Fibroblast of lung (primary cell): ENCODE results near the gene ASTN2. TPM values are rescaled to one million over a fixed set of nuclear protein-coding genes. Genes with fewer than 3 reads are reported as not detected.

Experiments used
- DNase-seq, 2 donors: peaks; one replicate each; pipeline versions ENCODE4 v3.0.0 to v3.0.0-alpha.2; 2010; ENCODE audit warnings: low read depth in 2 of 2
- H2AFZ ChIP-seq: 2 replicates; pipeline ENCODE4 v1.5.1; 2012; ENCODE audit warnings: low read length, control low read depth, inconsistent platforms
- H3K27ac ChIP-seq: 2 replicates; pipeline ENCODE4 v1.5.1; 2011; ENCODE audit warnings: low read length, control low read depth; ENCODE audit not compliant: insufficient read depth
- H3K27me3 ChIP-seq: 2 replicates; pipeline ENCODE4 v1.5.1; 2011; ENCODE audit warnings: mild to moderate bottlenecking, low read length; ENCODE audit not compliant: control insufficient read depth, insufficient read depth
- H3K36me3 ChIP-seq: 2 replicates; pipeline ENCODE4 v1.5.1; 2011; ENCODE audit warnings: low read length; ENCODE audit not compliant: control insufficient read depth, insufficient read depth
- H3K4me1 ChIP-seq: 2 replicates; pipeline ENCODE4 v1.5.1; 2011; ENCODE audit warnings: low read length; ENCODE audit not compliant: control insufficient read depth, insufficient read depth; ENCODE audit errors: extremely low read depth
- H3K4me2 ChIP-seq: 2 replicates; pipeline ENCODE4 v1.5.1; 2011; ENCODE audit warnings: low read length, control low read depth; ENCODE audit not compliant: insufficient read depth; ENCODE audit errors: extremely low read depth
- H3K4me3 ChIP-seq, 4 experiments: fragments of 200-600 bp in 1 of 4; sonication (generic) in 1 of 4; replicated peaks in 1 of 4; 2 replicates each; pipeline ENCODE4 v1.5.1; 2011 to 2016; ENCODE audit warnings: low read length in 4 of 4, low read depth in 3 of 4, mild to moderate bottlenecking in 3 of 4, control low read depth in 2 of 4, inconsistent platforms in 1 of 4, mixed read lengths in 1 of 4; ENCODE audit not compliant: insufficient read depth in 1 of 4; ENCODE audit errors: control extremely low read depth in 1 of 4
- H3K79me2 ChIP-seq: 2 replicates; pipeline ENCODE4 v1.5.1; 2012; ENCODE audit warnings: mild to moderate bottlenecking, low read length, inconsistent platforms; ENCODE audit not compliant: control insufficient read depth, insufficient read depth
- H3K9ac ChIP-seq: 2 replicates; pipeline ENCODE4 v1.5.1; 2011; ENCODE audit warnings: mild to moderate bottlenecking, low read length, control low read depth; ENCODE audit not compliant: insufficient read depth
- H3K9me3 ChIP-seq: 2 replicates; pipeline ENCODE4 v1.5.1; 2012; ENCODE audit warnings: low read depth, low read length; ENCODE audit not compliant: control insufficient read depth, insufficient read depth
- H4K20me1 ChIP-seq: 2 replicates; pipeline ENCODE4 v1.5.1; 2011; ENCODE audit warnings: low read length; ENCODE audit not compliant: control insufficient read depth, insufficient read depth; ENCODE audit errors: extremely low read depth
- EZH2 ChIP-seq: IDR thresholded peaks from 2 replicates; pipeline ENCODE4 v1.5.1; 2012; ENCODE audit warnings: low read length, control low read depth, mild to moderate bottlenecking; ENCODE audit errors: missing control alignments
- polyA plus RNA-seq, 2 donors: library from polyadenylated mRNA; depleted of rRNA in 1 of 2; stranded (reverse) in 1 of 2; unstranded in 1 of 2; fragments of >200 nt; gene quantifications; 2 replicates each; pipeline ENCODE4 v1.2.1, GENCODE V29; 2011 to 2012; ENCODE audit warnings: missing spikeins in 1 of 2
- total RNA-seq: library from RNA; depleted of rRNA; stranded (reverse); fragments of >200 nt; gene quantifications from 2 replicates; pipeline ENCODE4 v1.2.1, GENCODE V29; 2014
- TF ChIP-seq, protein P1 (sequence below), 2 donors: IDR thresholded peaks in 1 of 2; conservative IDR thresholded peaks in 1 of 2; 1 replicate in 1 of 2; 2 replicates in 1 of 2; pipeline ENCODE4 v1.5.1; 2011 to 2012; ENCODE audit warnings: low read length in 2 of 2, control low read depth in 1 of 2, inconsistent platforms in 1 of 2, low read depth in 1 of 2, mild to moderate bottlenecking in 1 of 2

The ASTN2 gene
- total and polyA plus RNA-seq, 2 donors (not counting 1 experiment from before 2014, with no cell fraction given) = 2.2 to 19.2 TPM

DNA sequence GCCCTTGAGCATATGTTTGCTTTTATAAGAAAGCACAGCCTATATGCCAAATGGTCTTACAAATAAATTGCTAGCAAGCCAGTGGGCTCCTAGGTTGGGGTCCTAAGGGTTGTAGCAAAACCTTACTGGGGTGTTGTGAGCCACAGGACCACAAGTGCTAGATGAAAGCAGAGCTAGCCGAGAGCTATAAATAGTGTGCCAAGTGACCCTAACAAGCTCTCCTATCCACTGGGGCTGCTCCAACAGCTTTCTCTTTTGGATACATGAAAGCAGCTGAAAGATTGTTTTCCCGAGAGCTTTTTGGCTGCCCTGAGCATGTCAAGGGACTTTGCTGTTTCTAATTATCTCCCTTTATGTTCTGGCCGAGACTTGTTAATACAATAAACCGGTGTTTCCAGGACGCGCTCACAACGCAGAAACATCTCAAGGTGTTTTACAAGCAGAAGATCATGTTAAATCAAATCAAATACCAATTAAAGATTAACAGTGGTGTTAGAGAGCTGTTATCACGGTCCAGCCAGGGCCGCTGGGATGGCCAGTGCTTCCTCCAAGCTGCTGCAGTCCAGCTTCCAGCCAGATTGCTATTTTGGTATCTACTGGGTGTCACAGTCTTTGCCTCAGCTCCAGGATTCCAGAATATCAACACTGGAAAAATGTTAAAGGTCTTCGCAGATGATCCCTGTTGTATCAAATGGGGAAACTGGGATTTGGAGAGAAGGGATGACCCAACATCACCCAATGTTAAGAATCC, 351.0 kb downstream of the ASTN2 start:
- H4K20me1 ChIP-seq = no peaks in the 10 kb centered on the region
- H3K4me3 ChIP-seq = no peak overlapping the region
- H2AFZ ChIP-seq = no peak overlapping the region
- TF ChIP-seq EZH2 = no peak
- TF ChIP-seq, protein P1, sequence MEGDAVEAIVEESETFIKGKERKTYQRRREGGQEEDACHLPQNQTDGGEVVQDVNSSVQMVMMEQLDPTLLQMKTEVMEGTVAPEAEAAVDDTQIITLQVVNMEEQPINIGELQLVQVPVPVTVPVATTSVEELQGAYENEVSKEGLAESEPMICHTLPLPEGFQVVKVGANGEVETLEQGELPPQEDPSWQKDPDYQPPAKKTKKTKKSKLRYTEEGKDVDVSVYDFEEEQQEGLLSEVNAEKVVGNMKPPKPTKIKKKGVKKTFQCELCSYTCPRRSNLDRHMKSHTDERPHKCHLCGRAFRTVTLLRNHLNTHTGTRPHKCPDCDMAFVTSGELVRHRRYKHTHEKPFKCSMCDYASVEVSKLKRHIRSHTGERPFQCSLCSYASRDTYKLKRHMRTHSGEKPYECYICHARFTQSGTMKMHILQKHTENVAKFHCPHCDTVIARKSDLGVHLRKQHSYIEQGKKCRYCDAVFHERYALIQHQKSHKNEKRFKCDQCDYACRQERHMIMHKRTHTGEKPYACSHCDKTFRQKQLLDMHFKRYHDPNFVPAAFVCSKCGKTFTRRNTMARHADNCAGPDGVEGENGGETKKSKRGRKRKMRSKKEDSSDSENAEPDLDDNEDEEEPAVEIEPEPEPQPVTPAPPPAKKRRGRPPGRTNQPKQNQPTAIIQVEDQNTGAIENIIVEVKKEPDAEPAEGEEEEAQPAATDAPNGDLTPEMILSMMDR (conservative IDR thresholded peaks at IDR 0.05 in 1 of 2, IDR thresholded peaks at IDR 0.05 in 1 of 2; ENCODE audit: low read depth in 1 of 2, low read length in 2 of 2) = no peak
- no peak overlapping the region for H3K27ac ChIP-seq
- no peaks in the 10 kb centered on the region for H3K4me1 ChIP-seq
- H3K9me3 ChIP-seq = no peaks in the 10 kb centered on the region
- H3K4me2 ChIP-seq = no peak overlapping the region
- H3K79me2 ChIP-seq = no peaks in the 10 kb centered on the region
- DNase-seq = no peak
- H3K9ac ChIP-seq = no peak overlapping the region
- no peaks in the 10 kb centered on the region for H3K36me3 ChIP-seq
- no peaks in the 10 kb centered on the region for H3K27me3 ChIP-seq

DNA sequence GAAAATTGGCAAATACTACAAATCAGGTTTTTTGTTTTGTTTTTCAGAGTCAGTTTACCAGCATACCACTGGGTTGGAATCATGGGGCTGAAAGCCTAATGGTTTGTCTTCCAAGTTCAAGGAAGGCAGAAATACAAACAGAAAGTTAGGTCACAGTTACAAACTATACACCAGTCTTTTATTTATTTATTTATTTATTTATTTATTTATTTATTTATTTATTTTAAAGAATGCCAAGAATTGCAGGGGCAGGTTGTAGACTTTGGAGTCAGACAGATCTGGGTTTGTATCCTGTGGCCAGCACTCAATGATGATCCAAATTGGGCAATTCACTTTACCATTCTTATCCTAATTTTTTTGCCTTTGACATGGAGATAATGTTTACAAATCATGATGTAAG, 353.9 kb downstream of the ASTN2 start:
- Histone ChIP-seq H3K36me3 (no peaks in the 10 kb centered on the region), H3K27ac (no peak overlapping the region), H3K4me1 (no peaks in the 10 kb centered on the region), H4K20me1 (no peaks in the 10 kb centered on the region), H3K27me3 (no peaks in the 10 kb centered on the region), H2AFZ (no peak overlapping the region), H3K4me2 (no peak overlapping the region), H3K9me3 (no peaks in the 10 kb centered on the region), H3K9ac (no peak overlapping the region), H3K79me2 (no peaks in the 10 kb centered on the region), H3K4me3 (no peak overlapping the region)
- DNase-seq = no peak
- TF ChIP-seq EZH2 = no peak
- TF ChIP-seq, protein P1 (conservative IDR thresholded peaks at IDR 0.05 in 1 of 2, IDR thresholded peaks at IDR 0.05 in 1 of 2; ENCODE audit: low read depth in 1 of 2, low read length in 2 of 2) = no peak

GRCh38 chr9:117050007-117050406, 364.9 kb downstream of the ASTN2 start:
- Histone ChIP-seq H3K9ac (no peak overlapping the region), H3K79me2 (no peaks in the 10 kb centered on the region), H3K36me3 (no peaks in the 10 kb centered on the region), H3K9me3 (no peaks in the 10 kb centered on the region), H3K4me1 (no peaks in the 10 kb centered on the region), H3K27me3 (no peaks in the 10 kb centered on the region), H4K20me1 (no peaks in the 10 kb centered on the region), H3K27ac (no peak overlapping the region), H3K4me3 (no peak overlapping the region), H3K4me2 (no peak overlapping the region), H2AFZ (no peak overlapping the region)
- no peak for TF ChIP-seq EZH2
- TF ChIP-seq, protein P1 (conservative IDR thresholded peaks at IDR 0.05 in 1 of 2, IDR thresholded peaks at IDR 0.05 in 1 of 2; ENCODE audit: low read depth in 1 of 2, low read length in 2 of 2) = no peak
- DNase-seq = no peak
